ENCODE data around the gene RPS6KA1.

GRCh38 chr1:26521669-26522030 lies 7.9 kb upstream of the RPS6KA1 start:
- TF ChIP-seq CTCF (IDR thresholded peaks at IDR 0.05 in 8 of 11, conservative IDR thresholded peaks at IDR 0.05 in 3 of 11) (no peak), POLR2A (IDR thresholded peaks at IDR 0.05) (no peak), POLR2AphosphoS5 (IDR thresholded peaks at IDR 0.05) (no peak)
